Thoracic aorta (tissue), 2 donors: Measurements from ENCODE around the gene EDN3. TPM values are rescaled to one million over a fixed set of nuclear protein-coding genes. Genes with fewer than 3 reads are reported as not detected.

Experiments
- ATAC-seq: fragments of 150-250 bp; one replicate; pipeline ENCODE4 v1.8.0; 2017; ENCODE audit warnings: low read depth; ENCODE audit not compliant: insufficient number of reproducible peaks, low FRiP score
- DNase-seq: peaks from one replicate; pipeline ENCODE4 v3.0.0-alpha.2; 2020; ENCODE audit warnings: low spot score
- H3K27ac ChIP-seq, 2 donors: fragments of 200-600 bp; sonication (generic); 1 replicate in 1 of 2; 2 replicates in 1 of 2; pipeline ENCODE4 v1.5.1; 2016; ENCODE audit warnings: mild to moderate bottlenecking in 2 of 2, moderate library complexity in 2 of 2
- H3K27me3 ChIP-seq: fragments of 200-600 bp; sonication (generic); replicated peaks from 2 replicates; pipeline ENCODE4 v1.6.0; 2016; ENCODE audit warnings: mild to moderate bottlenecking; ENCODE audit not compliant: insufficient read depth
- H3K36me3 ChIP-seq: fragments of 200-600 bp; sonication (generic); one replicate; pipeline ENCODE4 v1.5.1; 2016
- H3K4me1 ChIP-seq, 2 donors: fragments of 200-600 bp; sonication (generic); 1 replicate in 1 of 2; 2 replicates in 1 of 2; pipeline versions ENCODE4 v1.5.1 to v1.6.0; 2016; ENCODE audit warnings: low read depth in 2 of 2, mild to moderate bottlenecking in 1 of 2; ENCODE audit not compliant: control insufficient read depth in 1 of 2
- H3K4me3 ChIP-seq: fragments of 200-600 bp; sonication (generic); 2 replicates; pipeline ENCODE4 v1.5.1; 2016; ENCODE audit warnings: mild to moderate bottlenecking
- H3K9me3 ChIP-seq: fragments of 200-600 bp; sonication (generic); 2 replicates; pipeline ENCODE4 v1.5.1; 2016
- CTCF ChIP-seq: fragments of 200-600 bp; sonication (generic); IDR thresholded peaks from one replicate; pipeline ENCODE4 v1.5.1; 2019; ENCODE audit warnings: antibody characterized with exemption
- total RNA-seq, 2 donors: library from RNA; depleted of rRNA; stranded (reverse); fragments of >200 nt; gene quantifications; one replicate each; pipeline versions ENCODE4 v1.1.0 to v1.2.3, GENCODE V29; 2016

Gene EDN3
- total RNA-seq, 2 donors from 2014 or later, result not detected

DNA sequence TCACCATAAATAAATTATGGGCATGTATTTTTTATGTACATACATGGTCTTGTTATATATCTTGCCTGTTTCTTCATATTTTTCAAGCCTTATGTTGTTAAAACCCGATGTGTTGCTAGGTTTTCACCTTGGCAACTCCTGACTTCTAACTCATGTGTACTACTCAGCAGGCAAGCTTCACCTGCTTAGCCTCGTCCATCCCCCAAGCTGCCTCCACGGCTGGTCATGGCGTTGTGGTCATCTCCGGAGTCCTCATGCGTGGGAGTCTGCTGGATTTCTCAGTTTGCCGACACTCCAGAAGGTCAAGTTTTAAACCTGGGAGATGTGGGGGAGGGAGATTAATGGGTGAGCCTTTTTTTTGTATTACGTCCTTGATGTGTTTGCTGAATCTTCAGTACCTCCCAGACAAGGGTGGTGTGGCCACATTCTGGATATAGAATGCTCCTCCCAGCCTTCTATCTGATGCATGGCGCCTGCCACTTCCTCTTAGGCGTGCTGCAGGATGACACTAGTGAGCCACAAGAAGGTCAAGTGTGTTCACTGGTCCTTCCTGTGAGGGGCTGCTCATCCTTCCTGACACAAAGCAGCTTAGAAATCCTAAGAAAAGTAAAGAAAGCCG, 26.6 kb upstream of the EDN3 start:
- Histone ChIP-seq H3K4me1 (no peaks in the 10 kb centered on the region), H3K4me3 (no peak overlapping the region), H3K27me3 (no peaks in the 10 kb centered on the region), H3K36me3 (no peaks in the 10 kb centered on the region), H3K27ac (no peak overlapping the region), H3K9me3 (no peaks in the 10 kb centered on the region)
- ATAC-seq (no peak), DNase-seq (no peak)
- TF ChIP-seq CTCF, result no peak

DNA sequence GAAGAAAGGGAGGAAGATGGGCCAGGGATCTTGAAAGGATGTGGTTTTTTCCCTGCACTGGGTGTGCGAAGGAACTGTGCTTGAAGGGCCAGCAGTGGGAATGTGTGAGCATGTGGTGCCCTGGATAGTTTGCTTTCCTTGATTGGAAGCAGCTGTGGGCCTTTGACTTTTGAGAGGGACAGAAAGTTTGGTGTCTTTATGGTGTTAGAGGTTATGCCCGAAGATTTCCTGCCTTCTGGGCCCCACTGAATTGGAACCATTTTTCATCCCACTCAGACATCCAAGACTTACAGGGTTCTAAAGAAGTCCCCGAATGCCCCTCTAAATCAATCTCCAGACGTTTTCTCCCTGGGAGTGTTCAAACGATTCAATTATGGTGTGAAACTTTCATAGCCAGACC, 23.5 kb upstream of the EDN3 start:
- H3K27ac ChIP-seq, result no peak overlapping the region
- no peaks in the 10 kb centered on the region for H3K9me3 ChIP-seq
- no peak for TF ChIP-seq CTCF
- no peaks in the 10 kb centered on the region for H3K27me3 ChIP-seq
- H3K36me3 ChIP-seq, result no peaks in the 10 kb centered on the region
- ATAC-seq (no peak), DNase-seq (no peak)
- H3K4me1 ChIP-seq, result no peaks in the 10 kb centered on the region
- H3K4me3 ChIP-seq, result no peak overlapping the region

- H3K4me1 ChIP-seq, result no peaks in the 10 kb centered on the region
- TF ChIP-seq CTCF, result no peak
- ATAC-seq, result no peak
- no peak overlapping the region for H3K27ac ChIP-seq
- no peak for DNase-seq
- H3K4me3 ChIP-seq, result no peak overlapping the region
- no peaks in the 10 kb centered on the region for H3K9me3 ChIP-seq
- H3K27me3 ChIP-seq, result no peaks in the 10 kb centered on the region
- H3K36me3 ChIP-seq, result no peaks in the 10 kb centered on the region
Observed at GRCh38 chr20:59284470-59284869, 15.9 kb upstream of the EDN3 start.

DNA sequence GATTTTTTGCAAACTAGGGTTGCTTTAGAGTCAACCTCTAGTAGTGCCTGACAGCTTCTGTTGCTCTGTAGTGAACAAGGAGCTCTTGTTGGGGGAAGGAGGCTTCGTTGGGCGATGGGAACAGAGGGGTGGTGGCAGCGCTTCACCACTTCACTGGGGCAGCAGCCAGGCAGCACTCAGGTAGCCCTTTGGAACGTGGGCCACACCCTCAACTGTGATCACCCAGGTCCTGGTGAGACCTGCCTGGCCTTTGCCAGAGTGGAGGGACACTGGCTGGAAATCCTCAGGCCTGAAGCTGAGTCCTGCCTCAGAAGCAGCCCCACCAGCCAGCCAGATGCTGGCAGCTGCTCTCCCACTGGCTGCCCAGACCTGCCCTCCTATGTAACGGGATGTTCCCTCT, 10.4 kb upstream of the EDN3 start:
- no peak overlapping the region for H3K27ac ChIP-seq
- TF ChIP-seq CTCF, result no peak
- no peak for ATAC-seq
- H3K9me3 ChIP-seq, result no peaks in the 10 kb centered on the region
- H3K27me3 ChIP-seq, result no peaks in the 10 kb centered on the region
- H3K36me3 ChIP-seq, result no peaks in the 10 kb centered on the region
- no peak for DNase-seq
- no peak overlapping the region for H3K4me3 ChIP-seq
- no peaks in the 10 kb centered on the region for H3K4me1 ChIP-seq

DNA sequence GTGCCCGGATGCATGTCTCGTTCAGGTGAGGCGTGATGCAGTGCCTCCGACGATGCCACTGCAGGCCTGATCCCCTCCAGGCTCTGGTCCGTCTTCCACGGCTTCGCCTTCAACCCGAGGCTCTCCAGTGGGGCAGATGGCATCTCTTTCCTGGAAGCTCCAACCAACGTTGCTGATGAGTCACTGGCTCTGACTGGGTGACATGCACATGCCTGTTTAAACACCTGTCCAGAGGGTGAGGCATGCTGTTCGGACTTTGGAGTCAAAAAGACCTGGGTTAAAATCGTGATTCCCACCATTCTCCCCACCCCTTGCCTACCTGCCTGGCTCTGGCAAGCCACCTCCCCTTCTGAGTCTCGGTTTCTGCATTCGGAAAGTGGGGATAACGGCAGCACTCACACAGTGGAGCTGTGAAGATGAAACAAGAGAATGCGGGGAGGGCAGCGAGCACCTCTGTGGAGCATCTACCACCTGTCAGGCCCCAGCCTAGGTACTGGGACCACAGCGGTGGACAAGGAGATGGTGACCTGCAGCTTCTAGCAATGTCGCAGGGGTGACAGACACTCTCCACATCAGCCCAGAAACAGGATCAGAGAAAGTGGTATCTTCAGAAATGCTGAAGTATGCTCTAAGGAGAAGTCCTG, 8.5 kb upstream of the EDN3 start:
- DNase-seq (no peak), ATAC-seq (no peak)
- Histone ChIP-seq H3K27ac (no peak overlapping the region), H3K9me3 (no peaks in the 10 kb centered on the region), H3K4me1 (no peaks in the 10 kb centered on the region), H3K36me3 (no peaks in the 10 kb centered on the region), H3K27me3 (no peaks in the 10 kb centered on the region), H3K4me3 (no peak overlapping the region)
- TF ChIP-seq CTCF, result no peak
